GM21717 (cell line): ENCODE measurements around the gene VAV2.

ENCODE experiments used
- ATAC-seq: cut with Tn5 transposase; IDR thresholded peaks from one replicate; pipeline ENCODE4 v1.9.1; 2021; ENCODE audit warnings: mild to moderate bottlenecking, moderate library complexity; ENCODE audit not compliant: unreplicated experiment

The VAV2 gene

DNA sequence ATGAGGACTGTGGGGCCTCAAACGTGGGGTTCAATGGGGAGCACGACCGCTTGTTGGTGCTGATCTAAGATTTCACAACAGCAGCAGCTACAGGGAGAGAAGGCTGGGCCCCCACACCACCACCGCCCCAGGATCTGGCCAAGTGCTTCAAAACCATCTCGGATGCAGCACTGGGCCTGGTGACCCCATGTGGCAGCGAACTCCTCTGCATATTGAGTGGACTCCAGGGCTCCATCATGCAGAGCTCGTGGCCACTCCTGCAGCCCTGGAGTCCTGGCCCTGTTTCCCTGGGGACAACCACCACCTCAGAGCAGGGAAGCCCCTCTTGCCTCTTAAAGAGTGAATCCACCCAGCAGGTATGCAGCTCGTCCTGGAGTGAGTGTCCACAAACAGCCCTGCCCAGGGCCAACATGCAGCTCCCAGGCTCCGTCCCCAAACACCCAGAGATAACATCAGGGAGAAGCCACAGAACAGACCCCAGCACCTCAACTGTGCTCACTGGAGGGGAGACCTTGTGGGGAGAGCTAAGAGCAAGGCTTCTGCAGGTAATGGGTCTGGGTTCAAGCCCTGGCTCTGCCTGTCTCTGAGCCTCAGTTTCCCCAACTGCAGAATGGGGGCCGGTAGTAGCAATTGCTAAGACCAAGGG is 150.8 kb downstream of the VAV2 start:
- ATAC-seq: no peak

DNA sequence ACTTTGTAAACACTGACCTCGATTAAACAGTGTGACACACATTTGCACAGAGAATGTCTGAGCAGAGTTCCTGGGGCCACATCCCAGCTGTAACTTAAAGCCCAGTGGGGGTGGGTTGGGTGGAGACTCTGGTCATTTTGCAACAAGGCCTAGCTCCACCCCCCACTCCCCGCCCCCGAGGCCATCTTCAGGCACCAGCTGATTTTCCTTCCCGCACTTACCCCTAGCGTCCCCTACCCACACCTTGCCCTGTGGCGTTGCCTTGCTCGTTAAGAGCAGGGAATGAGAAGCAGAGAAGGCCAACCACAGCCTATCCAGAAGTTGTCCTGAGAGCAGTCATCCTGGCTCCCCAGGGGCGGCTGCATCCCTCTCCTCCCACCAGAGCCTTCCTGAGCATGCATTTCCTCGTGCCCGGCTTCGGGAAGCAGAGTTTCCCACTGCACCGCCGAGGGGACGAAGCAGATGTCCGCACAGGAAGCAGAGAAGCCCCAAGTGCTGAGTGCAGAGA is 152.2 kb downstream of the VAV2 start:
- no peak for ATAC-seq

DNA sequence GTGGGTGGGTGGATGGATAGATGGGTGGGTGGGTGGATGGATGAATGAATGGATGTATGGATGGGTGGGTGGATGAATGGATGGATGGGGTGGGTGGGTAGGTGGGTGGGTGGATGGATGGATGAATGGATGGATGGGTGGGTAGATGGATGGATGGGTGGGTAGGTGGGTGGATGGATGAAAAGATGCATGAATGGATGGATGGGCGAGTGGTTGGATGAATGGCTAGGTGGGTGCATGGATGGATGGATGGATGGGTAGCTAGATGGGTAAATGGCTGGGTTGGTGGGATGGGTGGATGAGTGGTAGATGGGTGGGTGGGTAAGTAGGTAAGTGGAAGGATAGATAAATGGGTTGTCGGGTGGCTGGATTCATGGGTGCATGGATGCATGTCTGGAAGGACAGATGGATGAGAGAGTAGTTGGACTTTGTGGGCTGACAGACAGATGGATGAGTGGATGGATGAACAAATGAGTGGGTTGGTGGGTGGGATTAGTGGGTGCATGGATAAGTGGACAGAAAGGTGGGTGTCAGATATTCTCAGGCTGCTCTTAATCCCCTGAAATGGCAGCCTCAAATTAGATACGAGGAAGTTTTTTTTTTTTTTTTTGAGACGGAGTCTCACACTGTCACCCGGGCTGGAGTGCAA is 153.1 kb downstream of the VAV2 start:
- ATAC-seq: no peak

DNA sequence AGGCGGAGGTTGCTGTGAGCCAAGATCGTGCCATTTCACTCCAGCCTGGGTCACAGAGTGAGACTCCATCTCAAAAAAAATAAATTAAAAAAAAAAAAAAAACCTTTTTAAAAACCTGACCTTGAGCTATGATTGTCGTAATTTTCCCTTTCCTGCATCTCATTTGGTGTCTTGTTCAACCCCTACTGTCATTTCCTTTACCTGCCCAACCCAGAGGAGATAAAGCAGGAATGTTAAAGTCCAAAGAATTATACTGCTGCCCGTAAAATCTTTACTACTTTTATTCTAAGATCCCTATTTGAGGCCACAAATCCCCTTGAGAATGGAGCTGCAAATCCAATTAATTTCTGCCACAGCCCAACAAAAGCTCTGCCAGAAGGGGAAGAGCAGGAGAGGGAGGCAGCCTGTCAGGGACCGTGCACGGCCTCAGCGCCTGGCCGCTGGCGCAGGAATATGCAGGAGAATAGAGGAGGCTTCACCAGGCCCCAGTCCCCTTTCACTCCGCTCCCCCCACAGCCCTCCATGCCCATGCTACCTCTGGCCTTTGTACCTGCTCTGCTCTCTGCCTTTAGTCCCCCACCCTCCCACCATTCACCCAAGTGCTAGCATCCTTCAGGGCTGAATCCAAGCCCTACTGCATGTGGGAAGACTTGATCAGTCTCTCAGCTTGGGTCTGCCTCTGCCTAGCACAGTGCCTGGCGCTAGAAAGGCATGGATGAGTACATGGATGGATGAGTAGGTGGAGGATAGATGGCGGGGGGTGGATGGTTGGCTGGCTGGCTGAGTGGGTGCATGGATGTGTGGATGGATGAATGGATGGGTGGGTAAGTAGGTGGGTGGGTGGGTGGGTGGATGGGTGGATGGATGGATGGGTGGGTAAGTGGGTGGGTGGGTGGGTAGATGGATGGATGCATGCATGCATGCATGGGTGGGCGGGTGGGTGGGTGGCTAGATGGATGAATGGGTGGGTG is 154.2 kb downstream of the VAV2 start:
- ATAC-seq: no peak

DNA sequence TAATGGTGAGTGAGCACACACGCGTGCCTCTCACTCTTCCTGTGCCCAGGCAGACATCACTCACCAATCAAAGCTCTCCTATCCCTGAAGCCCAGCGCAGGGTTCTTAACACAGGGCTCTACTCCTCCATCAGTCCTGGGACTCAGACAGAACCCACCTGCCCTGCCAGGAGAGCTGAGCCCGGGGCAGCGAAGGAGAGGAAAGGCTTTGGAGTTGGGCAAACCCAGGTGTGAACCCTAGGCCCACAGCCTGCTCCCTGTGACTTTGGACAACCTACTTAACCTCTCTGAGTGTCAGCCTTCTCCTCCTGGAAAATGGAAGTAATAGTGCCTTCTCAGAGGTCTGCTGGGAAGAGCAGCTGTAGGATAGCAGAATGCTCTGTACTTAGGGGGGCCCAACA is 155.3 kb downstream of the VAV2 start:
- no peak for ATAC-seq

DNA sequence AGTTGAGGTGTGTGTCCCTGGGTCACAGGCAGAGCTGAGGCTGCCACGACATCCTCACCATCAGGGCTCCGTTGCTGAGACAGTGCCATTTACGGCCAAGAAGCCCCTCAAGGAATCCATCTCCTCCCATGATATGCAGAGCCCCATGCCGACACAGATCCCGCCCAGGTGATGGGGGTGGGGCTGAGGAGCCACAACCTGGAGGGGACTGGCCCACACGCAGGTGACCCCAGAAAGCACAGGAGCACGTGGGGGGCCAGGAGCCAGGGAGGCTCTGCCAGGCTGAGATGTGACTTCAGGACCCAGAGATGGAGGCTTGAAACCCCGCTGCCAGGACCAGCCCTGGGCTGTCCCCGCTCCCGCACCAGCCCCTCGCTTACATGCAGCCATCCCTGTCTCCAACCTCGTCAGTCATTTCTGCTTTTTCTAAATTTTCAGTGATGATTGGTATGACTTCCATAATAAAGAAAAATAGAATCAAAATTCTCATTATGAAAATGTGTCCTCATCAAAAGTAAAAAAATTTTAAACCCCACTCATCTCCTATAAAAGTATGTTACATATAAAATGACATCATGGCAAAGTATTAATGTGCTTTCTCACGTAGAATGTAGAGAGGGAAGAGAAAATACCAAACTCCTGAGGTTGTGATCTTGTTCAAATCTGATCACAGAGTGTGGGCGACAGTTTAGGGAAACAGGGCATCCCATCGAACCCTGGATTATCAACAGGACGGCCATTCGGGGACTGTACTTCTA is 155.9 kb downstream of the VAV2 start:
- ATAC-seq: no peak

DNA sequence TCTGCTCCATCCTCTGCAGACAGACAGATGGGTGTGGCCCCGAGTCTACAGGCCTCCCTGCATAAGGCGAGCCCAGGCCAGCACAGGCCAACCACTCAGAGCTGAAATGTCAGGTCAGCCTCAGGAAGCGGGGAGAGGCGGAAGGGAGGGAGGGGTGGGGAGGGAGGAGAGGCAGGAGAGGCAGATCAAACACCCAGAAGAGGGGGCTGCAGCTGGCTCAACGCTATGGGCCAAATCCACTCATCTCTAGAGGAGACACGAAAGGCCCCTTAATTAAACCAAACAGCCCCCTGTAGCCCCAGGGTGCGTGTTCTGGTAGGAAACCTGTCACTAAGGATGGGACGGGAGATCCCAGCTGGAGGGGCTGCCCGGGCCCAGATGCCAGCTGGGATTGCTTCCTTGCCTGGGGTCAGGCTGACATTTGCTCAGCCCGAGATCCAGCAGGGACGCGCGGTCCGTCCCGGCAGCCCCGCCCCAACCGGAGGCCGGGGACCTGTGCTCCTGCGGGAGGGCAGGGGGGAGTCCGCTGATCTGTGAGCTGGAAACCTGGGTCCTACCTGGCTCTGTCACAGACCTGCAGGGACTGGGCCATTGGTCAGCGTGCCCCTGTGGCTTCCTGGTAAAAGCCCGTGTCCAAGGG is 156.7 kb downstream of the VAV2 start:
- ATAC-seq: no peak

DNA sequence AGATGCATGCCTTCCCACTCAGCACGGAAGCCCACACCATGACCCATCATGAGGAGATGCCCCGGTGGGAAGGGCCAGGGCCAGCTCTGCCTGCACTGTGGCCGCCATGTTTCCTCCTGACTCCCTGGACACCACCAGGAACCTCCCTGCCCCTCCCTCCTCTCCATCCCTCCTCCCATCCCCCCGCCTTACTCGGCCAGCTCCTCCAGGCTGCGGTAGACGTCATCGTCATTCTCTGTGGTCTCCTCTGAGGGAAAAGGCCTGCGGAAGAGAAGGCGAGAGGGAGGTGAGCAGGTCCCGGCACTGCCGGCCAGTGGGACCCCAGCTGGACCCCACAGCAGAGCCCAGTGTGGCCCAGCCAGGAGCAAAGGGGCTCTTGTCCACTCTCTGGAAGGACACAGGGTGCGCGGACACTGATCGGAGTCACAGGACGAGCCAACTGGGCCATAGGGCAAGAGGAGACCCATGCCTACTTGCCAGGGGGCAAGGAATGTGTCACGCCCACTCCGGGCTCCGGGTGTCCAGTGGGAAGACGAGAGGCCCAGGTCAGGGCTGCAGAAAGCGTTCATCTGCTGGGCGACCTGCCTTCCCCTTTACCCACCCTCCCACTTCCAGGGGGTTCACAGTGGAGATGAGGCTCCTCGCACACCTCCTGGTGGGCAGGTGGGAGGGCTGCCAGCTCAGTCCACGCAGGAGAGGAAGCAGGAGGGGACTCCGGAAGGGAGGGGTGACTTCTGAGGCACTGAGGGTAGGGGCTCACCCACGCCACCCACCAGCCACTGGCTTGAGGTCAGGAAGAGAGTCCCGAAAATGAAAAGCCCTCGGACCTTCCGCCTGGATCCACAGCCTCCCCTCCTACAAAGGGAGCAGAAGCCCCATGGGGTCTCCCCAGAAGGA is 157.8 kb downstream of the VAV2 start:
- ATAC-seq: no peak

DNA sequence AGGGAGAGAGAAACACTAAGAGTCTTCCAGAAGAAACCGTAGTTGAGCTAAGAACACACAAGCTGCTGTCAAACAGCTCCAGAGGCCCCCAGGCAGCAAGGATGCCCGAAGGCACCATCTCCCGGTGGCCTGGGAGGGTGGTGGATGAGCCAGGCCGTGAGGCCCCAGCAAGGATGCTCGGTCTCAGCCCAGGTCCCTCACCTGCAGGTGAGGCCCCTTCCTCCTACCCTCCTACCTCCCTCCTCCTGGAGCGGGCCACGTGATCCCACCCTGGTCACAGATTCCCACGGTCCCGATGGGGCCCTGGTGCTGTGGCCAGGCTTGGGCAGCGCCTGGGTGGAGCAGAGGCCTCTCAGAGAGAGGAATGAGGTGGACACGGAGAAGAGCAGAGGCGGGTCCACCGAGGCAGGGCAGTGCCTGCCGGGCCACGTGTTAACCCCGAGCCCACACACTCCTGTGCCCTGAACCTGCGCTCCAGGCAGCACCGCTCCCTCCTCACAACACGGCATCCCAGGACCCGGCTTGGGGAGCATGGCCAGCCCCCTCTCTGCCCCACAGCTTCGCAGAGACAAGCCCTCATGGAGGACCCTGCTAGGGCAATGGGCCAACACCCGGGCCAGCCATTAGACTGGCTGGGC is 158.6 kb downstream of the VAV2 start:
- ATAC-seq: no peak

DNA sequence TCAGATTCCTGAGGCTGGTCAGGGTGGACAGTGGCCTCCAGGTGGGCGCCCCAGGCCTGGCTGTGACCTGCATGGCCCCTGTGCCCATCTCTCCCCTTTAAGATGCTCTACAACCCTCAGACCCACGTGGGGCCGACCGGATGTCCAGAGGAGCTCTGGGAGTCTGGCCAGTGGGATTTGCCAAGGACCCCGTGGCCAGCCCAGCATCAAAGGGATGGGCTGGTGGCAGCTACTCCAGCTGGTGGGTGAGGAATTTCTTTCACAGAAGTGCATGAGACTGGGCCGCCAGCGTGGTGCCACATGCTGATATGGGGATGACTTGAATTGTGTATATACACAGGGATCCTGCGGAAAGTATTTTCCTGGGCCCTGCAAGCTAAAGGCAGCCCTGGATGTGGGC is 159.2 kb downstream of the VAV2 start:
- no peak for ATAC-seq

DNA sequence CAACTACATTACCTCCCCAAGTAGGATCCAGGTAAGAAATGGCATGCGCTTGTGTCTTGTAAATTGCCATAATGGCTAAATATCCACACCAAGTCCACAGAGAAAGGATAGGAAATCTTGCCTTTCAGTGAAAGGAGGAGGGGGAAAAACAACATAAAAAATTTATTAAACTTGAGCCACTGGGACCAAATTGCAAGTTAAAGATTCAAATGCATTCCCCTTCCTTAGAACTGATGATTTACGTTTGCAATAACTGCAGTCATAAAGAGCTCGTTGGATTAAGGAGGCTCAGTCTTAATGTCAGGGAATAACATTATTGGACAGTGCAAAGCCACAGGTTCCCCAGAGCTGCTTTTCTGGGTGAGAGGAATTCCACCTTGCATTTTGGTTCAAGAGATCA is 161.4 kb downstream of the VAV2 start:
- ATAC-seq: no peak

DNA sequence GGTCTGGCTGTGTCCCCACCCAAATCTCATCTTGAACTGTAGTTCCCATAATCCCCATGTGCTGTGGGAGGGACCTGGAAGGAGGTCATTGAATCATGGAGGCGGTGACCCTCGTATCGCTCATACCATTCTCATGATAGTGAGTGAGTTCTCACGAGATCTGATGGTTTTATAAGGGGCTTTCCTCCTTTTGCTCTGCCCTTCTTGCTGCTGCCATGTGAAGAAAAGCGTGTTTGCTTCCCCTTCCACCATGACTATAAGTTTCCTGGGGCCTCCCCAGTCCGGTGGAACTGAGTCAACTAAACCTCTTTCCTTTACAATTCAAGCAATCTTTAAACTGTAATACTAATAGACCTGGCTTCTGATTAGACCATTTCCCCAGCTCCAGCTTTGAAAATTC is 161.8 kb downstream of the VAV2 start:
- ATAC-seq: no peak

DNA sequence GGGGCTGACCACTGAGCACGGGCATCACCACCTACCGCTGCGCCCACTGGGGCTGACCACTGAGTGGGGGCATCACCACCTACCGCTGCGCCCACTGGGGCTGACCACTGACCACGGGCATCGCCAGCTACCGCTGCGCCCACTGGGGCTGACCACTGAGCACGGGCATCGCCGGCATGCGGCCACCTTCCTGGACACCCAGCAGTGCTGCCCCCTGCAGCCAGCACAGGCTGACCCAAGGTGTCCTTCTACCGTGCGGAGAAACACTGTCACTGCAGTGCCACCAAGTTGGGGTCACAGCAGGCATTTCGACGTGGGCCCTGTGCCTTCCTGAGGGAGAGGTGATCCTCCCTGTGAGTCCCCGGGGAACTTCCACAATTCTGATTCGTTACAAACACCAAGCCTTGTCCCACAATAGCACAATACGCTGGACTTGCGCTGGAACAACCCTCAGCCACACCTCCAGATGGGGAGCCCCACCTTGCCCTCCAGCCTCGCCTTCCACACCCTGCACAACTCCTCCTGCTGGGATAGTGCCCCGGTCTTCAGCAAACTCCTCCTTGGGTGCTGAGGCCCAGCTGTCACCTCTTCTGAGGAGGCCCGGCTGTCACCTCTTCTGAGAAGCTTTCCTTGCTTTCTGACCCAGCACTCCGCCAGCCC is 163.7 kb downstream of the VAV2 start:
- ATAC-seq: no peak

DNA sequence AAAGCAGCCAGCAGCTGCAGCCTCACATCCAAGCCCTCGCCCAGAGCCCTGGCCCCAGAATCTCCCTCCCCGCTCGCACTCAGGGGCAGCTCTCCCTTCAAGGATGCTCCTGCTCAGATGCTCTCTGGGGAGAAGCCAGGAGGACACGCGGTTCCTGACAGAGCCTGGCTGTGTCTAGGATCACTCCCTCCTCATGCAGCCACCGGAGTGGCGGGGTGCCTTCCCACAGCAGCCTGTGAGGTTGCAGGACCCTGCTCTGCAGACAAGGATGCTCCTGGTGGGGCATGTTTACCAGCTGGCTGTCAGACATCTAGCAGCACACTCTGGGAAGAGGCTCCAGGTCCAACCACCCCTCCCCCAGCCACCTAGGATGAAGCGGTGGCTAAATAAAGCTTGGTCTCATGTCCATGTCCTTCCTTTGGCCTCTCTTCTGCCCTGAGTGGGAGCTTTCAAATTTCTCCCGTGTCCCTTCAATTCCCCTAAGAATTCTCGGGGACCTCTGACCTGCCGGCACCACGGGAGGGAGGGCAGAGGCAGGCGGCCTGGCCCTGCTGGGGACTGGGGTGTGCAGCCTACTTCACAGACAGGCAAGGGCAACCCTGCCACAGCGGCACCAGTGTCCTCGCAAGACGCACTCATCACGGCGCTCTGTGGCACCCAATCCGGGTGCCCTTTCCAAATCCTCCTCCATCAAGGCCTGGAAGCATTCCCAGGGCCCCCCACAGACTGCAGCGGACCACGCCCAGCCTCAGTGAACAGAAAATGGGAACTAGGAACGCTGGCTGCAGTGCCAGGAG is 165.6 kb downstream of the VAV2 start:
- no peak for ATAC-seq

DNA sequence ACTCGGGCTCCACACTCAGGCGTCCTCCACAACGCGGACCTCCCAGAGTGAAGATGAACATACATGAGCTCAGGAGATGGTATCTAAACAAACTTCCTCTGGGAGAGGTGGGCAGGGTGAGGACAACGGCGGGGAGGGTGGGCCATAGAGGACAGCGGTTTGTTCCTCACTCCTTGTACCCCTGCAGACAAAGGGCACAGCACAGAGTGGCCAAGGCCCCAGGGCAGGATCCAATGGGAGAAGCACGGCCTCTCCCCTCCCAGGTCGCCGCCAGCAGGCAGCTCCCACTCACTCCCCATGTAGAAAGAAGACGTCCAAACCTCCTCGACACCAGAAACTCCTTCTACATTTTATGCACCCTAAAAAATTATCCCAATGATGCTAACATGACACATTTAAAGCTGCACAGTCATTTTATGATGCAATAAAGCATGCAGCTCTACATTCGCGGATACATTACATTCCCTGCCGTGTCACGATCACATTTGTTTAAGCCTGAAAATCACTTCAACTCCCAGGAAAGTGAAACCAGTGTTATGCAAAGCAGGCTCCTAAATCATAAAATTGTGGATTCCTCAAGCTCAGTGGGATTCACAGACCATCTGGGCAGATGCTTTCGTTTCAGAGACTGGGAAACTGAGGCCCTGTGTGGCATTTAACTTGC is 166.4 kb downstream of the VAV2 start:
- no peak for ATAC-seq

DNA sequence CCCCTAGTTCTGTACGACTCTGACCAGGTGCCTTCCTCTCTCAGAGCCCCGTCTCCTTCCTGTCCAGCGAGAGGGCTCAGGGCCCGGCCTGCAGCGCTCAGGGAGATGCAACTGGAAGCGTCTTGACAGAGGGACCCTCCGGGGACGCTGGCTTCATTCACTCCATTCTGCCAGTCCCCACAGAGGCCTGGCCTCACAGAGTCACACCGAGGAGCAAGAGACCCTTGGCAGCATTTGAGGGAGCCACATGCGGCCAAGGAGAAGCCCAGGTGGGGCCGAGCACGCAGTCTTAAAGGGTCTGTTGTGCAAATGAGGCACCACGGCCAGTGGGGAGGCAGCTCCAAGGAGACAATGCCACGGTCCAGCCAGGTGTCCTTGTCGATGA is 167.3 kb downstream of the VAV2 start:
- ATAC-seq: no peak
